Anterior cingulate cortex (tissue), 58 donors: ENCODE data around the gene MYO18B.
A peak's percentile ranks its signal among the peaks of the same experiment; 100 is the strongest.

Experiments used
- DNase-seq, 58 donors: peaks; one replicate each; lab custom pipeline; 2025; lab: John Stamatoyannopoulos, UW

The MYO18B gene

DNA sequence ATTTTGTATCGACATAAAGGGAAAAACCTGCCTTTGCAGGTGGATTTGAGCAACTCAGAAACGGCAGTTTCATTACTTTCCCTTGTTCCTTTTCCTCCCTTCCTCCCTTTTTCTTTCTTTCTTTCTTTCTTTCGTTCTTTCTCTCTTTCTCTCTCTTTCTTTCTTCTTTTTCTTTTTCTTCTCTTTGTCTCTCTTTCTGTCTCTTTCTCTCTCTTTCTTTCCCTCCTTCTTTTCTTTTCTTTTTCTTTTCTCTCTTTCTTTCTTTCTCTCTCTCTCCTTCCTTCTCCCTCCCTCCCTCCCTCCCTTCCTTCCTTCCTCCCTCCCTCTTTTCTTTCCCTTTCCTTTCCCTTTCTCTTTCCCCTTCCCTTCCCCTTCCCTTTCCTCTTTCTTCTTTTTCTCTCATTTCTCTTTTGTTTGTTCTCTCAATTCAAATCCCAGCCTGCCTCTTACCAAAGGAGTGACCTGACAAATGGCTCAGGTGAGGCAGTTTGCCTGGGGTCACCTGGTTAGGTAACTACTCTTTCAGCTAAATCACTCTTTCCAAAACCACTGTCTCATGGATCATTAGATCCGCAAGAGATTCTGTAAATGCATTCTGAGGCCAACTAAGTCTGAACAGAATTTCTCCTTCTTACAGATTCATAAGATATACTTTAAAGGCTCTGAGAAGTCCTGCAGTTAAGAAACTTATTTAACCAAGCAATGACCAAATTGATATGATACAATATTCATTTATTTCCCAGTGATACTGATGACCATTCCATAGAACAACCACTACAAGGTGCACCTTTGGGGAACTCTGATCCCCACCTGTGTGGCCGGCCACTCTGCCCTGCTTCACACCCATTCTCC is 75.3 kb downstream of the MYO18B start:
- DNase-seq: no peak

DNA sequence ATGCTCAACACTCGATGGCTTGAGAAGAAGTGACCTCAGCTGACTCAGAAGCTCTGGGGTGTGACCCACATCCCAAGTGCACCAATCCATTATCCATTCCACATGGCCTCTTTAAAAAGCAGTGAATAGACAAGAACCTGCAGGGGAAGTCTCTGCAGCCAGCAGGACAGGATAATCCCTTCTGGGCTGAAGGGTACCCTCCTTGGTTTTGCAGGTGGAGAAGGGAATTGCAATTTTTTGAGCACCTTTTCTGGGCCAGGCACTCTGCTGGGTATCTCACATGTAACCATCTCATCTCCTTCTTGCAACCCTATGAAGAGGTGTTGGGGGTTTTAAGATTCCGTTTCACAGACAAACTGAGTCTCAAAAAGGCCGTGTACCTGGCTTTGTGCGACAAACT is 76.6 kb downstream of the MYO18B start:
- no peak for DNase-seq

DNA sequence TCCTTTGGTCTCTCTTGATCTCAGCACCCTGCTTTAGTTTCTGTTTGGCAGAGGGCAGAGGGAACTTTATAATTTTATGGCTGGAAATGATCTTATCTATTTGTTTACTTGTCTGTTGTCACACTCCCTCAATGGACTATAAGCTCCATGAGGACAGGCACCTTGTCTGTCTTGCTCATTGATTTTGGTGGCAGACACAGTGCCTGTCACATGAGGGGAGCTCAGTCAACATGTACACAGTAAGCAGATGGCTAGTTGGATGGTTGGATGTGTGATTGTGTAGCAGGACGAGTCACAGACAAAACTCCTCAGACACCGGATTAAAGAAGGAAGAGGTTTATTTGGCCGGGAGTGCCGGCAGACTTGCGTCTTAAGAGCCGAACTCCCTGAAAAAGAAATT is 80.4 kb downstream of the MYO18B start:
- no peak for DNase-seq

DNA sequence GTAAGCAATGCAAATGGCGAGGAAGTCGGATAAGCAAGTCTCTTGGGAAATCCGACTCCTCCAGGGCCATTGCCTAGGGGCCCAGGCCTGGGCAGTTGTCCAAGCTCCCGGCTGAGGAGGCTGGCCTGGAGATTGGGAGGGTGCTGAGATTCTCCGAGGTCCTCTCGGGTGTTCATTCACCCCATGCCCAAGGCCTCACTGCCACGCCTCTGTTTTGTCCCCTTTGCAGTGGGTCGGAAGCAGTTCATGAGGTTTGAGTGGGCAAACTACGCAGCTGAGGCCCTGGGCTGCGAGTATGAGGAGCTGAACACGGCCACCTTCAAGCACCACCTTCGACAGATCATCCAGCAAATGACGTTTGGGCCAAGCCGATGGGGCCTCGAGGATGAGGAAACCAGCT is 81.3 kb downstream of the MYO18B start:
- no peak for DNase-seq

DNA sequence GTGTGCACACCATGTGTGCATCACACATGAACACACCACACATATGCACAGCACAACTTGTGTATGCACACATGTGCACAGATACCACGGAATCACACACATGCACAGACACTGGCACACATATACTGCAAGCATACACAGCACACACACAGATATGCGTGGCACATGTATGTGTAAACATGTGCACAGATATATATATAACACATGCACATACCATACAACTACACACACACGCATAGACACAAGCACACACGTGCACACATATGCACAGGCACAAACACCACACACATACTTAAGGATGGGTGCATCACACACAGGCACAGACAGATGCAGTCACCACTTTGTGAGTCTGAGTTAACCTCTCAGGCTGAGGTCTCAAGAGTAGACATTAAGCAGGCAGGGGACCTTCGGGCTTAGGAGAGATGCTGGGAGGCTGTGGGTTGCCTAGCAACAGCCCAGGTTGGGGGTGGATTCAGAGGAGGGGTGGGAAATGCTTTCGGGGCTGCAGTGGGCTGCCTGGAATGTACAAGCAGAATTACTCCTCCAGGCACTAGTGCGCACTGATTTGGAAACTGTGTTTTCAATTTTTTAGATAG is 82.9 kb downstream of the MYO18B start:
- peak in 6 of 58 donors; percentile 3 to 19 (median 11) for DNase-seq

DNA sequence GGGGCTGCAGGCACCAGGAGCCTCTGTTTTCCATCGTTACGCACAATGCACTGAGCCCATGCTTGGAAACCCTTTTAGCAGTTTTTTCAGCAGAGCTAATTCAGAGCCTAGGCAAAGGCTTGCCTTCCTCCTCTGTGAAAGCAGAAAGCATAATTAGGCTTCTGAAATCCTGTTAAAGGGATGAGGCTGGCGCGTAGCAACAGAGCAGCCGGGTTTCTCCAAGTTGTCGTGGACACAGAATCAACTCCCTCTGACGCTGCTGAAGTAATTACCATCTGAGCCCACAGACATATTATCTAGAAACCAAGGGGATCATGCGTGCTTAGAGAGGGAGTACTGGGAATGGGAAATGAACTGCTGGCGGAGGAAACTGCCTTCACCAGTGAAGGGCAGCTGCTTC is 85.4 kb downstream of the MYO18B start:
- peak in 43 of 58 donors; percentile 3 to 79 (median 30) for DNase-seq

DNA sequence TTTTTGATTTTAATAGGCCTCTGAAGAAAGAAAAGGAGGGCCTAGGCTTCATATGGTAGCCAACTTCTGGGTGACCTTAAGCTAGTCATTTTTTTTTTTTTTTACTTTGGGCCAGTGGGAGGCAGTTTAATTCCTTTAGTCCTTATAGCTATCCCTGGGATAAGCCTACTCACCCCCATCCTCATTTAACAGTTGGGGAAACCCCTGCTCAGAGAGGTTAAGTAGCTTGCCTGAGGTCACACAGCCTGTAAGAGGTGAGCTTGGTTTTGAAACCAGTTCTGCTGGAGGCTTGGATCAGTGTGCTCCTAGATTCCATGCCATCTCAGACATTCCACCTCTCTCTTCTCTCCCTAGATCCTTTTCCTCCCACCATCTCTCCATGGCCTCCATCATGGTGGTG is 86.4 kb downstream of the MYO18B start:
- no peak for DNase-seq

DNA sequence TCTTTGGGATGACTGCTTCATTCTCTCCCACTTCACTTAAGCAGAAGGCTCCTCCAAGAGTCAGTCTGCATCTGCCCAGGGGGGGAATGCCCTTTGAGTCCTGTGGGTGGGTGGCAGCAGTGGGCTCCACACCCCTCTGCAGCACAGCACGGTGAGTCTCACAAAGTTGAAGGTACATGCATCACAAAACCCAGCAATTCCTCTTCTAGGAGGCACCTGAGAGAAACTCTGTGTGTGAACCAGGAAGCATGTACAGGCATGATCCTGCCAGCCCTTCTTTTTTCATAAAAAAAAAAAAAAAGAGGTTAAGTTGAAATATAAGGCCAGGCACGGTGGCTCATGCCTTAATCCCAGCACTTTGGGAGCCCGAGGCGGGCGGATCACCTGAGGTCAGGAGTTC is 87.2 kb downstream of the MYO18B start:
- DNase-seq: no peak

DNA sequence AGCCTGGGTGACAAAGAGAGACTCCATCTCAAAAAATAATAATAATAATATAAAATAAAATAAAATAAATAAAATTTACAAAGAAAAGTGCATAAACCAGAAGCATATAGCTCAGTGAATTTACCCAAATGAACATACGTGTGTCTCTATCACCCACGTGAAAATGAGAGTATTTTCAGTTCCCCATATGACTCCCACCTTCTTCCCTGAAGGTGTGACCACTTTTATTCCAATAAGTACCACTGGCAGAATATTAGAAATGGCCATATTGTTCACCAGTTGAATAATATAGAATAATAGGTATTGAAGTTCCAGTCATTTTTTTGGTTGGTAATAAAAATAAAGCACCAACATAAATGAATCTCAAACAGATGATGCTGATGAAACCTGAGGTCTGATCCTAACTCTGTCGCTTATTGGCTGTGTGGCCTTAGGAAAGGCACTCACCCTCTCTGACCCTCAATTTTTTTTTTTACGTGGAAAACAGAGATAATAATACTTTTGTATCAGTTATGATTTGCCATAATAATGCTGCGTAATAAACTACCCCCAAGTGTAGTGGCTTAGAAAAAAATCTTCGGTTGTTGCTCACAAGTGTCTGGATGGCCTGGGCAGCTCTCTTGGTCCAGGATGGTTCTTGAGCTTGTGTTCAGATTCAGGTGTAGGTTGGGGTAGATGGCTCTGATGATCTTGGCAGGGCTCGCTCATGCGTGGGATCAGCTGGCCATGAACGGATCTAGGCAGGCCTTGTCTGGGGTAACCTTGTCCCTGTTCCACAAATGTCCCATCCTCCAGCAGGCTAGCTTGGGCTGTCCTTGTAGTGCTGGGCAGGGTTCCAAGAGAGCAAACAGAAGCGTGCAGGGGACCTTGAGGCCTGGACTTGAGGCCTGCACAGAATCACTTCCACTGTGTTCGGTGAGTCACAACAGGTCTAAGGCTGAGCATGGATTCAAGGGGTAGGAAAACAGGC is 88.1 kb downstream of the MYO18B start:
- DNase-seq: no peak

DNA sequence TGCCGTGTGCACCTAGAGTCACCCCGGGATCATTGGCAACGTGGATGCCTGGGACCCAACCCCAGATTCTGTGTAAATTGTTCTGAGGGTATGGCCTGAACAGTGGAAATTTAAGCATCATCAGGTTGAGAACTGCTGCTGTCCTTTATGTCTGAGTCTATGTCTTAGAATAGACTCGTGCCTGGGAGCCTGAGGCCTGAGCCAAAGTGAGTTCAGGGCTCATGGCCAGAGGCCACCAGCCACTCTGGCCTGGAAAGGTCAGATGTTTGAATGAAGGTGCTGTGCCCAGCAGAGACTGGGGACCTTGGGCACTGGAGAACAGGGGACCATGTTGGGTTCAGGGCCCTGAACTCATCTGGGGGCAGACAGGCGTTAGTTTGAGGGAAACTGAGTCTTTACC is 91.1 kb downstream of the MYO18B start:
- DNase-seq: no peak

DNA sequence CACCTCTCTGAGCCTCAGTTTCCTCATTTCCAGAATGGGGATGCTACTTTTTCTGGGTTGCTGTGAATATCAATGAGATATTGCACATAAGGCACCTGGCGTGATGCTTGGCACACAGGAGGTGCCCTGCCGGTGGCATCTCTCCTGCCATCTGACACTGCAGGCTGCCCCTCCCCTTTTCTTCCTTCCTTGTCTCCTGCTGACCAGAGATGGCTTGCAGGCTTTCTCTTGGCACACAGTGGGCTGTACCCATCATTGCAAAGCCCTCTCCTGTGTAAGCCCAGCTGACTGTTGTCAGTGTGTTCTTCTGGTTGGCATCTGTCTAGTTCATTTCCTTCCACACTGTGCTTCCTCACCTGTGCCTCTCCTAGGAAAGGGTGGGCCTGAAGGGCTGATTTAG is 91.7 kb downstream of the MYO18B start:
- no peak for DNase-seq

DNA sequence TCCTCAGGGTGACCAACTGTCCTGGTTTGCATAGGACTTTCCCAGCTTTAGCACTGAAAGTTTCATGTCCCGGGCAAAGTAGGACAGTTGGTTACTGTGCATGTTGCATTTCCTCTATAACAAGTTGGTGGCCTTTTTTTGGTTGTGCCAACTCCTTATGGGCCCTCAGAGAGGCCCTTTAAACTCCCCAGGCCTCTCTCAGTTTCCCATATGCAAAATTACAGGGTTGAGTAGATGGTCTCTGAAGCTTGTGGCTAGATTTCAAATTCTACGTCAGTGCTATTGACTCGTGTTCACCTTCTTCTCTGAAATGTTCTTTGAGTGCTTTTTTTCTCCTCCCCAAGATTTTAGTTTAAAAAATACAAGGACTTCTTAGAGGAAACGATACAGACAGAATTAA is 92.5 kb downstream of the MYO18B start:
- DNase-seq: no peak

DNA sequence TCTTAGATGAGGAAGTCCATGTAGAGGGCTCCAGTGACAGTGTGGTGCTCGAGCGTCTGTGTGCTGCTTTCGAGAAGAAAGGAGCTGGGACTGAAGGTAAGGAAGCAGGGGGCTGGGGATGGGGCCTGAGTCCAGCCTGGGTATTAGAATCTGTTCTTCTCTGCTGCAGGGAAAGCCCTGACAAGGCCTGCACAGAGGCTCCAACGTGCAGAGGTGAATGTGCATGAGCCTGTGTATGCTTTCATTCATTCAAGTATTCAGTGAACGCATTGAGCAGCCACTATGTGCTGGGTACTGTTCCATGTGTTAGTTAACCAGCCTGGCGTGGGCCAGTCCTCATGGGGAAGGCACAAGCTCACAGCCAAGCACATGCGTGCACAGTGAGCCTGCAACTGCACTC is 93.4 kb downstream of the MYO18B start:
- no peak for DNase-seq

DNA sequence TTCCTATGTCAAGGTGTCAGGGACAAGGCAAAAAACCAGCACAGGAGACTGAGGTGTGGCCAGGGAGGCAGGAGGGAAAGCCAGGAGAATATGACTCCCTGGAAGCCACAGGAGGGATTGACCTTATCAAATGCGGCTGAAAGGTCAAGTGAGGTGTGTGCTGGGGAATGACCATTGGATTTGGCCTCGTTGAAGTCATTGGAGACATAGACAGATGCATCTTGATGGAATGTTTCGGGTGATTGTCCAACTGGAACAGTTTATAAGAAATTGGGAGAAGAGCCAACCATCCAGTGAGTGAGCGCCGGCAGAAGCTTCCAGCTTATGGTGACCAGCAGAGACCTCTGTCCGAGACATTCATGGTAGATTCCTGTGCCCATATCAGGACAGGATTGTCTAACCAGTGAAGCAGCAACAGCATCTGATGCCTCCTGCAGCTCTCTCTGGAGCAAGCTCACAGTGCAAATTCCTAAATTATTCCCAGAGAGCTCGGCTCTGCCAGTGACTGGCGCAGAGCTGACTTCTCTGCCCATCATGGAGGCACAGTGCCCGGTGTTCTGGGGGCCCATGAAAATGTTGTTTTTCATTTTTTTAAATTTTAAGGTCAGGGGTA is 95.4 kb downstream of the MYO18B start:
- DNase-seq: no peak

DNA sequence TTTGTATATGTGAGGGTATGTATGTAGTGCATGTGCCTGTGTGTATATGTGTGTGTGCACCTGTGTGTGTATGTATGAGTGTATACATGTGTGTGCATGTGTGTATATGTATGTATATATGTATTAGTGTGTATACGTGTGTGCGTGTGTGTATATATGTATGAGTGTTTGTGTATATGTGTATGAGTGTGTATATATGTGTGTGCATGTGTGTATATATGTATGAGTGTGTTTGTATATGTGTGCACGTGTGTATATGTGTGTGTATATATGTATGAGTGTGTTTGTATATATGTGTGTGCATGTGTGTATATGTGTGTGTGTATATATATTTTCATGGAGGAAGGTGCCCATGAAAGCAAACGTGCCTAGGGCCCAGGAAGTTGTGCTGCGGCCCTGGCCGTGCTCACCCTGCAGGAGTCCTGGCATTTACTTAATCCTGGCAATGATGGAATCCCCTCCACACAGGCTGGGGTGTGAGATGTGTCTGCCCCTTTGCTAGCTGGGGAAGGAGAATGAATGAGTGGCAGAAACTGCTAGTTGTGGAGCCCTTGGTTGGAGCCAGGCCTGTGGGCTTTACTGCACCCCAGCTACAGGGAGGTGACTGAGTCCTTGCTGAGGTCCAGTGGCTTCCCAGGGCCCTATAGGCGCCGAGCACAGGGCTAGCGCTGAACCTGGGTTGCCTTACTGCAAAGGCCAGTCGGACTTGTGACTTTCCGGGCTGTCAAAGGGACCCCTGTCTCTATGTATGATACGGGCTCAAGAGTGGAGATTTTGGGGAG is 97.2 kb downstream of the MYO18B start:
- DNase-seq: no peak

DNA sequence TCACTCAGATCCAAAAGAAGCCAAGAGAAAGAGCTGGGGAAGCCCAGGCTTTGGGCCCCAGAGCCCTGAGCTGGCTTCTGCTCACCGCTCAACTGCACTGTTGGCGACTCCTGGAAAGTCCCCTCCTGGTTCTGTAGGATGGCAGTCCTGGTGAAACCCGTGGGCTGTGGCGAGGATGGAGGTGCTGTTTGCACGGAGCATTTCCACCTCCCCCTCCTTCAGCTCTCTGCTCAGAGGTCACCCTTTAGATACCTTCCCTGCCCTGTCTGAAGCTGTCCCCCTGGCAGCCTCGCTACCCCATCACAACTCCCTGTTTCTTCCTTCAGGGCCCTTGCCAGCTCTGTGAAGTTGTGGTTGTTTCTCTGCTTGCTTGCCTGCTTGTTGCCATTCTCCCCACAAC is 97.8 kb downstream of the MYO18B start:
- no peak for DNase-seq

DNA sequence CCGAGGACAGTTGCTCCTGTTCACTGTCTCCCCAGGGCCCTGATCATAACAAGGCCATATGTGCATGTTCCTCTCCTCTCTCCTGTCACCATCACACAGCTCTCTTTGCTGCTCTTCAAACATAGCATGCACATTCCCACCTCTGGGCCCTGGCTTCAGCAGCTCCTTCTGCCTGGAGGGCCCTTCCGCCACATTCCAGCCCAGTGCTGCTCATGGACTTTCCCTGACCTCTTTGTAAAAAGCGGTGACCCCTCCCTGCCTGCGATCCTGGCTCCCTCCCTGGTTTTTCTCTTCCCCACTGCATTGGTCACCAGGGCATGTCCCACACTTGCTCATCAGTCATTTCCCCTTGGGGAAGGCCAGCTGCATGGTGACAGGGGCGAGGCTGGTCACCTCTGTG is 98.2 kb downstream of the MYO18B start:
- DNase-seq: no peak

DNA sequence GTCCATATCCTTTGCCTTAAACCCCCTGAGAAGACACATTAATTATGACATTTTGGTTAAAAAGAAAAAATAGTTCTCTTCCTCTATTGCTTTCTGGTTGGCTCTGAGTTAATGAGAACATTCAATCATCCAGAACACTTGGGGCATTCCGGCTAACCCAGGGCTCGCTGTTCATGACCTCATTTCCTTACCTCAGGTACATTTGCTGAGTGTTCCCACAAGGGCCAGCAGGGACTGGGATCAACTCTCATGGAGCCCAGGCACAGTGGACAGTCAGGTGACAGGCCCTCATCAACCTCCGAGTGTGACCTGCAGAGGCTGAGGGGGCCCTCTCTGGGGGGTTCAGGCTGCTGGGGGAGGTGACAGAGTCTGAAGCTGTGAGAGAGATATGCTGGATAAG is 98.9 kb downstream of the MYO18B start:
- DNase-seq: no peak

DNA sequence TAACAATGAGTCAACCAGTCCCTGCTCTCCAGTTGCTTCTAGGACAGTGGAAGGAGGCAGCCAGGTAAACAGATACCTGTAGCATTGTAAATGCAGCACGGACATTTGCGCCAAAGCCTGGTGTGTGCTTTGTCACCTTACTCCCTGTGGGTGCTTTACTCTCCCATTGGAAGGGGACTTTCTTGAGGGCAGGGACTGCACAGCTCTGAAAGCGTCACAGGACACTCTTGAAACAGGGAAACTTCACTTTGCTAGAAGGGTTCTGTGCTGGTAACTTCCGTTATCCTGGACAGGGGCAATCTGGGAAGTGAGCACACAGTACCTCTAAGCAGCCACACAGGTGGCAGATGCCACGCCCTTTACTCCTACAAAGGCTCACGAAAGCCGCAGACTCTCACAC is 99.8 kb downstream of the MYO18B start:
- DNase-seq: no peak
